ENCODE results near the gene MIEF1.

Gene MIEF1

DNA sequence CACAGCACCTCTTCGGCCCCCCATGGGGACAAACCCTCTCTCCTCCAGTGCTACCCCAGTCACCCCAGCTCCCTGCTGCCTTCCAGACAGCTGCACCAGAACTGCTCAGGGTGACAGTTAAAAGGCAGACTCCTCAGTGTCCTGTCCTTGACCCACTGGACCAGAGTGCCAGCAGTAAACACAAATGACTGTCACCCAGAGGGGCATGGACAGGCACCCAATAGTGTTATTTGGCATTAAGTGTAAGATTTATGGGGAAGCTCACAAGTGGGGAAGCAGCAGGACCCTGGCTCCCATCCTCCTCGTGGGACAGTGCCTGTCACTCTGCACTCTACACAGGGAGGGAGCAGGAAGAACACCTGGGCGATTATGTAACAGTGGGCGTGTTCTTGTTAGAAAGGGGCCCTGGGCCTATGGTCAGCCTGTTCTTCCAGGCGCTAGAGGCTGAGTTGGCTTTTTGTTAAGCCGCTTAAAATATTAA, 25.4 kb downstream of the MIEF1 start:
- in situ Hi-C loops (cut with MboI; ENCODE audit: low sequenced_read_pairs) = loop anchor here (25.0 kb wide), 1 partner anchor 810 kb away; the partner anchor contains the start of gene ADSL

DNA sequence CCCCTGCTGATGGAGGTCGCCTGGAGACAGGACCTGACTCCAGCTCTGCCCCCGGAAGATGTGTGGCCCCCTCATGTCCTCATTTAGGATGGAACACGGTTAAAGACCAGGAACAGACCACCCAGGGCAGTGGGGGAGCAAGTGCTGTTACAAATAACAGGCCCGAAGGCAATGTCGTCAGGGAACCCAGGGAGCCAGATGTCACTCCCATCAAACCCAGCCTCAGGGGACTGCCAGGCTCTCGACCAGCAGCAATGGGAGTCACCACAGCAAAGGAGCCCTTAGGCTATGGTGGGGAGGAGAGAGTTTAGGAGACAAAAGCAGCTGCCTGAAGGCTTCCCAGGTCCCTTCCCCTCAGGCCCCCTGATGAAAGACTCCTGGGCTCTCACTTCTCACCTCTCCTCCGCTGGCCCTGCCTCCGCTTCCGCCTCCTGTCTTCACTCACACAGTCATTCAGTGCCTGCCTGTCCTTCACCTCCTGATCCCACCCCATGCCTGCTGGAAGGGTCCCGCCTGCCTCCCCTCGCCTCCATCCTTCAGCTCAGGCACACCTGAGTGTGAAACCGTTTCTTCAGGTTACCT, 26.1 kb downstream of the MIEF1 start:
- in situ Hi-C loops (cut with MboI; ENCODE audit: low sequenced_read_pairs) = loop anchor here (25.0 kb wide), 1 partner anchor 809 kb away; the partner anchor contains the start of gene ADSL

GRCh38 chr22:39528681-39529486, 26.8 kb downstream of the MIEF1 start:
- in situ Hi-C loops (cut with MboI; ENCODE audit: low sequenced_read_pairs) = loop anchor here (25.0 kb wide), 1 partner anchor 808 kb away; the partner anchor contains the start of gene ADSL

- in situ Hi-C loops (cut with MboI; ENCODE audit: low sequenced_read_pairs) = loop anchor here (25.0 kb wide), 1 partner anchor 808 kb away; the partner anchor contains the start of gene ADSL
Observed at GRCh38 chr22:39529487-39529851, 27.4 kb downstream of the MIEF1 start.

GRCh38 chr22:39530116-39530515, 28.0 kb downstream of the MIEF1 start:
- in situ Hi-C loops (cut with MboI; ENCODE audit: low sequenced_read_pairs) = loop anchor here (25.0 kb wide), 1 partner anchor 807 kb away; the partner anchor contains the start of gene ADSL

DNA sequence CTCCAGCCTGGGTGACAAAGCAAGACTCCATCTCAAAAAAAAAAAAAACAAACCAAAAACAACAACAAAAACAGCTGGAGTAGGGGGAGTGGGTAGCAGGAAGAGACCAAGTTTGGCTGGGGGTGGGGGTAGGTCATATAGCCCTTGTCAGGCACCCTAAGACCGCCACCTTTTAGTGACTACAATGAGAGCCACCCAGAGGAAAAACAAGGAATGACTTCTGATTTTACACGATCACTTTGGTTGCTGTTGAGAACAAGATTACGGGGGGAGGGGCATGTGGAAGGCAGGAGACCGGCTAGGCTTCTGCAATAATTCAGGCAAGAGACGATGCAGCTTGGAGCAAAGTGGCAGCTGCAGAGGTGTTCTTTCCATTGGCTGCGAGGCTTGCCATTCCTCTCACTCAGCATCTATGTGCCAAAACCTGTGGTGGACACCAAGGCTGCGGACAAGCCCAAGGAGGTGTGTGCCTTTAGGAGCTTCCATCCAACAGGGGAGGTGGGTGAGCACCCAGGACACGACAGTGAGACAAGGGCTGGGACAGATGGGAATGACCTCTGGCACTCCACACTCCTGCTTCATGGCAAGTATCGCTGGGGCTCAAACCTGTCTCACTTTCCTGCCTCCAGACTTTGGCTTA, 28.7 kb downstream of the MIEF1 start:
- in situ Hi-C loops (cut with MboI; ENCODE audit: low sequenced_read_pairs) = loop anchor here (25.0 kb wide), 1 partner anchor 806 kb away; the partner anchor contains the start of gene ADSL

- in situ Hi-C loops (cut with MboI; ENCODE audit: low sequenced_read_pairs) = loop anchor here (25.0 kb wide), 1 partner anchor 805 kb away; the partner anchor contains the start of gene ADSL
Observed at GRCh38 chr22:39532215-39533073, 30.4 kb downstream of the MIEF1 start, which contains the start of gene RPS19BP1. Gene RPS19BP1 (minus strand): TSS chr22:39532748. CDS start chr22:39532738, 10 bp downstream.

DNA sequence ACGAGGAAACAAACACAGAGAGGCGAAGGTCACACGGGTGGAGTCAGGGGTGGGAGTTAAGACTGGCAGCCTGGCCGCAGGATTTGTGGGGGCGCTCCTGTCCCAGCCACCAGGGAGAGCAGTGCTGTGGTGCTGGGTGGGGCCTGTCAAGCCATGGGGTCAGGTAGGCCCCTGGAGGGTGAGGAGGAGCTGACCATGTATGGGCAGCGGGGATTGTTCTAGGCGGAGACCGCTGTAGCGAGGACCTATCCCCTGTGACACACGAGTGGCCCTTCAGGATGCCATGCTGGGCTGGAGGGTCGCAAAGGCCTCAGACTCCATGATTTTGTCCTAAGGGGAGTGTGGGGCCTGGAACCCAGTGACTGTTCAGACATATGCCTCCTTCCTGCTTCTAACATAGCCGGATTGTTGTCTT, 32.0 kb downstream of the MIEF1 start:
- in situ Hi-C loops (cut with MboI; ENCODE audit: low sequenced_read_pairs) = loop anchor here (25.0 kb wide), 1 partner anchor 803 kb away; the partner anchor contains the start of gene ADSL

GRCh38 chr22:39534591-39535356, 32.7 kb downstream of the MIEF1 start:
- in situ Hi-C loops (cut with MboI; ENCODE audit: low sequenced_read_pairs) = loop anchor here (5.0 to 25.0 kb wide), 2 partner anchors 498 to 803 kb away; partner anchors contain the start of gene ADSL

DNA sequence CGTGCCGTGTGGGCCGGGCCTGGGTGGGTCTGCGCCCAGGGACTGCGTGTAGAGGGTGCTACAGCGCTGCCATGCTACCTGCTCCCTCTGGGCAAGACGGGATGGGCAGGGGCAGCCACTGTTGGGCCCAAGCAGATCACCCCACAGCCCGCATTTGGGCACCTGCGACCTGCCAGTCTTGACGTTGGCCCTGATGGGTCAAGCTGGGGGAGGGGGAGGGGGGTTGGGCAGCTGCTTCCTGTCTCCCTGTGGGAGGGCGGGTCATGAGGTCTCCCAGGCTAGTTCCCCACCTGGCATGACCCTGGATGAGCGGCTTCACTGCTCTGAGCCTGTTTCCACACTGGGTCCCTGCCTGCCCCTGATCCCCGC, 33.3 kb downstream of the MIEF1 start:
- in situ Hi-C loops (cut with MboI; ENCODE audit: low sequenced_read_pairs) = loop anchor here (5.0 to 25.0 kb wide), 2 partner anchors 497 to 802 kb away; partner anchors contain the start of gene ADSL

DNA sequence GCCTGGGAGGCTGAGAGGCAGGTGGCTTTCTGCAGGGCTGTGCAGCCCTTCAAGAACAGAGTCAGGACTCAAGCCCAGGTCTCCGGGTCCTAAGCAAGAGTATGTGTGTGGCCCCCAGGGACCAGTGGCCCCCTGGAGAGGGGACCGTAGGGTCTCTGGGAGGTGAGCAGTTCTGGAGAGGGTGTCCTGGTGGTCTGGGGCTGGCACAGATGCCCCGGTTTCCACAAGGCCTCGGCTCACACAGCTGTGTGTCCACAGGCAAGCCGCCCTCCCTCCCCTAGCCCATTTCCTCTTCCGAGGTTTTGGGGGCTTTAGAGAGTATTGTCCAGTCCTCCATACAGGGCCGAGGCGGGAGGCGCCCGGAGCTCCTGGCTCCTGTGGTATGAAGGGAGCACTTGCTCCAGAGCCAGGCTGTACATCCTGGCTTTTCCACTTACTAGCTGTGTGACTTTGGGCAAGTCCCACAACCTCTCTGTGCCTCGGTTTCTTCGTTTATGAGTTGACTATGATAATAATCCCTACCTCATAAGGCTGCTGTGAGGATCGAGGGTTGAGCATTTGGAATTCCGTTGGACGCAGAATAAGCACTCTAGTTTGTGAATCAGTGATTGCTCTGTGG, 33.9 kb downstream of the MIEF1 start:
- in situ Hi-C loops (cut with MboI; ENCODE audit: low sequenced_read_pairs) = loop anchor here (5.0 to 25.0 kb wide), 2 partner anchors 496 to 801 kb away; partner anchors contain the start of gene ADSL

- in situ Hi-C loops (cut with MboI; ENCODE audit: low sequenced_read_pairs) = loop anchor here (5.0 to 25.0 kb wide), 2 partner anchors 496 to 801 kb away; partner anchors contain the start of gene ADSL
Observed at GRCh38 chr22:39536711-39537110, 34.6 kb downstream of the MIEF1 start.

GRCh38 chr22:39537975-39538374, 35.9 kb downstream of the MIEF1 start:
- in situ Hi-C loops (cut with MboI; ENCODE audit: low sequenced_read_pairs) = loop anchor here (5.0 to 25.0 kb wide), 2 partner anchors 494 to 799 kb away; partner anchors contain the start of gene ADSL

GRCh38 chr22:39543095-39543494, 41.0 kb downstream of the MIEF1 start:
- in situ Hi-C loops (cut with MboI; ENCODE audit: low sequenced_read_pairs) = loop anchor here (25.0 kb wide), 1 partner anchor 794 kb away; the partner anchor contains the start of gene ADSL

GRCh38 chr22:39545386-39546365, 43.6 kb downstream of the MIEF1 start:
- in situ Hi-C loops (cut with MboI; ENCODE audit: low sequenced_read_pairs) = loop anchor here (25.0 kb wide), 1 partner anchor 792 kb away; the partner anchor contains the start of gene ADSL

- in situ Hi-C loops (cut with MboI; ENCODE audit: low sequenced_read_pairs) = loop anchor here (25.0 kb wide), 1 partner anchor 790 kb away; the partner anchor contains the start of gene ADSL
Observed at GRCh38 chr22:39546889-39547586, 44.9 kb downstream of the MIEF1 start.
